IMR-90 (cell line): ENCODE data around the gene LAMTOR3. TPM values are rescaled to one million over a fixed set of nuclear protein-coding genes. Genes with fewer than 3 reads are reported as not detected.
A peak's percentile ranks its signal among the peaks of the same experiment; 100 is the strongest.

Experiments used
- ATAC-seq: fragments of 200-7000 bp; cut with Tn5 transposase; 2 replicates; pipeline ENCODE4 v1.9.1; 2020; ENCODE audit warnings: low read depth, mild to moderate bottlenecking, moderate library complexity
- BruUV-seq: library from RNA; stranded (reverse); fragments of 400-500 nt; replicated peaks from 2 replicates; lab custom pipeline; 2021; lab: Mats Ljungman, UMichigan
- CTCF ChIA-PET: fragments of 300-600 bp; formaldehyde crosslinking; extraction: SDS; loops from one replicate; lab custom pipeline; 2021; ENCODE audit warnings: antibody characterized with exemption; lab: Yijun Ruan, JAX
- POLR2A ChIA-PET: fragments of 300-600 bp; sonication (Branson Sonifier 250); formaldehyde crosslinking; loops from one replicate; lab custom pipeline; 2022; ENCODE audit warnings: antibody characterized with exemption; ENCODE audit not compliant: unreplicated experiment; lab: Charles Lee
- DNase-seq: peaks from one replicate; pipeline ENCODE4 v3.0.0; 2013
- H2AFZ ChIP-seq: replicated peaks from 2 replicates; pipeline ENCODE3; 2013; ENCODE audit warnings: low read length, mild to moderate bottlenecking; ENCODE audit not compliant: poor library complexity
- H2AK5ac ChIP-seq: 2 replicates; pipeline ENCODE4 v1.6.1; 2013; ENCODE audit warnings: low read depth, low read length, inconsistent platforms
- H2AK9ac ChIP-seq: replicated peaks from 2 replicates; pipeline ENCODE3; 2013; ENCODE audit warnings: mild to moderate bottlenecking, low read depth, low read length, moderate library complexity; ENCODE audit not compliant: poor library complexity
- H2BK120ac ChIP-seq: 2 replicates; pipeline ENCODE4 v1.6.1; 2013; ENCODE audit warnings: low read depth, low read length, inconsistent platforms
- H2BK15ac ChIP-seq: 3 replicates; pipeline ENCODE4 v1.6.1; 2013; ENCODE audit warnings: low read depth, low read length, inconsistent platforms
- H2BK20ac ChIP-seq: 2 replicates; pipeline ENCODE4 v1.6.1; 2013; ENCODE audit warnings: low read depth, mild to moderate bottlenecking, inconsistent platforms, low read length, moderate library complexity
- H2BK5ac ChIP-seq: 2 replicates; pipeline ENCODE4 v1.6.1; 2013; ENCODE audit warnings: mild to moderate bottlenecking, low read depth, low read length, inconsistent platforms; ENCODE audit not compliant: poor library complexity, severe bottlenecking
- H3K14ac ChIP-seq: replicated peaks from 2 replicates; pipeline ENCODE4 v1.6.1; 2013; ENCODE audit warnings: low read depth, low read length, inconsistent platforms
- H3K18ac ChIP-seq: 2 replicates; pipeline ENCODE4 v1.6.1; 2013; ENCODE audit warnings: low read depth, low read length, control low read depth
- H3K23ac ChIP-seq: 2 replicates; pipeline ENCODE4 v1.6.1; 2013; ENCODE audit warnings: low read depth, low read length, inconsistent platforms
- H3K27ac ChIP-seq: 2 replicates; pipeline ENCODE4 v1.5.1; 2013; ENCODE audit warnings: mild to moderate bottlenecking, control low read depth, low read length; ENCODE audit not compliant: insufficient read depth
- H3K27me3 ChIP-seq: 2 replicates; pipeline ENCODE4 v1.6.1; 2013; ENCODE audit warnings: low read length; ENCODE audit not compliant: control insufficient read depth, insufficient read depth
- H3K36me3 ChIP-seq: 2 replicates; pipeline ENCODE4 v1.6.1; 2013; ENCODE audit warnings: low read length, mixed read lengths; ENCODE audit not compliant: control insufficient read depth, insufficient read depth
- H3K4ac ChIP-seq: 2 replicates; pipeline ENCODE4 v1.6.1; 2013; ENCODE audit warnings: low read depth, low read length, inconsistent platforms
- H3K4me1 ChIP-seq: 2 replicates; pipeline ENCODE4 v1.6.1; 2013; ENCODE audit warnings: low read length, mixed read lengths; ENCODE audit not compliant: control insufficient read depth, insufficient read depth
- H3K4me2 ChIP-seq: 2 replicates; pipeline ENCODE4 v1.6.1; 2013; ENCODE audit warnings: low read depth, mild to moderate bottlenecking, control low read depth, low read length, moderate library complexity
- H3K4me3 ChIP-seq: 2 replicates; pipeline ENCODE4 v1.5.1; 2013; ENCODE audit warnings: low read depth, mild to moderate bottlenecking, control low read depth, low read length, moderate library complexity; ENCODE audit not compliant: insufficient read depth
- H3K56ac ChIP-seq: 2 replicates; pipeline ENCODE4 v1.6.1; 2013; ENCODE audit warnings: low read length, inconsistent platforms; ENCODE audit not compliant: insufficient read depth; ENCODE audit errors: extremely low read depth
- H3K79me1 ChIP-seq, 2 experiments: 2 replicates each; pipeline ENCODE4 v1.6.1; 2013; ENCODE audit warnings: low read length in 2 of 2, inconsistent platforms in 1 of 2, low read depth in 1 of 2
- H3K9ac ChIP-seq: 2 replicates; pipeline ENCODE4 v1.6.1; 2013; ENCODE audit warnings: low read depth, low read length, control low read depth
- H3K9me1 ChIP-seq: 2 replicates; pipeline ENCODE4 v1.6.1; 2013; ENCODE audit warnings: low read length, inconsistent platforms; ENCODE audit not compliant: insufficient read depth
- H3K9me3 ChIP-seq: 2 replicates; pipeline ENCODE4 v1.6.1; 2013; ENCODE audit warnings: low read length; ENCODE audit not compliant: control insufficient read depth, insufficient read depth
- H4K20me1 ChIP-seq: 2 replicates; pipeline ENCODE4 v1.6.1; 2013; ENCODE audit warnings: low read length, inconsistent platforms; ENCODE audit not compliant: insufficient read depth
- H4K5ac ChIP-seq: 2 replicates; pipeline ENCODE4 v1.6.1; 2013; ENCODE audit warnings: mild to moderate bottlenecking, low read depth, low read length, control low read depth
- H4K8ac ChIP-seq, 2 experiments: 2 replicates each; pipeline ENCODE4 v1.6.1; 2013; ENCODE audit warnings: low read depth in 2 of 2, low read length in 2 of 2, control low read depth in 1 of 2, inconsistent platforms in 1 of 2
- H4K91ac ChIP-seq: 2 replicates; pipeline ENCODE4 v1.6.1; 2013; ENCODE audit warnings: low read depth, low read length, inconsistent platforms; ENCODE audit not compliant: insufficient read depth
- BHLHE40 ChIP-seq: fragments of 150-350 bp; IDR thresholded peaks from 2 replicates; pipeline ENCODE4 v1.6.1; 2016; ENCODE audit warnings: mild to moderate bottlenecking, low read depth, low read length
- CEBPB ChIP-seq: IDR thresholded peaks from 2 replicates; pipeline ENCODE4 v1.6.1; 2012; ENCODE audit warnings: low read depth, low read length, improper control_type of control experiment
- MAZ ChIP-seq: IDR thresholded peaks from 2 replicates; pipeline ENCODE4 v1.6.1; 2012; ENCODE audit warnings: low read depth, mild to moderate bottlenecking, low read length, improper control_type of control experiment, moderate library complexity, borderline replicate concordance
- SMC3 ChIP-seq: fragments of 150-350 bp; IDR thresholded peaks from 2 replicates; pipeline ENCODE4 v1.6.1; 2016; ENCODE audit warnings: low read depth, mild to moderate bottlenecking, antibody characterized with exemption, low read length, moderate library complexity
- WGBS, 2 experiments: methylation state at CpG; one replicate each; pipeline versions ENCODE4 v1.1.5 to v1.1.7; 2013; ENCODE audit warnings: missing lambda C conversion rate in 2 of 2; ENCODE audit not compliant: insufficient read length in 1 of 2; ENCODE audit errors: extremely low coverage in 2 of 2; 5-methylcytosine and 5-hydroxymethylcytosine counted together
- dilution Hi-C: fragments of 300-500 bp; cut with HindIII; formaldehyde crosslinking; loops from one replicate; pipeline ENCODE4 v1.14.3; 2018; ENCODE audit warnings: low sequenced_read_pairs; ENCODE audit not compliant: unreplicated experiment
- in situ Hi-C: fragments of 300-500 bp; cut with MboI; formaldehyde crosslinking; loops from 3 replicates; pipeline ENCODE4 v1.14.3; 2019; ENCODE audit warnings: low sequenced_read_pairs, inconsistent platforms, mixed read lengths
- intact Hi-C: fragments of 100-400 bp; cut with micrococcal nuclease; formaldehyde crosslinking; loops from 2 replicates; pipeline ENCODE4 v1.10.0; 2022
- polyA plus RNA-seq, 3 experiments: library from polyadenylated mRNA; depleted of rRNA; stranded (reverse); fragments of >200 nt; gene quantifications; 2 replicates each; pipeline ENCODE4 v1.2.3, GENCODE V29; 2012; ENCODE audit warnings: low replicate concordance in 1 of 3
- total RNA-seq: library from RNA; depleted of rRNA; stranded (reverse); fragments of >200 nt; gene quantifications from 2 replicates; pipeline ENCODE4 v1.2.3, GENCODE V29; 2012
- TF ChIP-seq, protein P1 (sequence below): fragments of 150-350 bp; IDR thresholded peaks from 2 replicates; pipeline ENCODE4 v1.6.1; 2017; ENCODE audit warnings: mild to moderate bottlenecking, antibody characterized with exemption, low read length, low read depth

The LAMTOR3 gene
- total and polyA plus RNA-seq, 2 of the 4 experiments (the other 2 are of a cell fraction), result 28.6 to 35.7 TPM

DNA sequence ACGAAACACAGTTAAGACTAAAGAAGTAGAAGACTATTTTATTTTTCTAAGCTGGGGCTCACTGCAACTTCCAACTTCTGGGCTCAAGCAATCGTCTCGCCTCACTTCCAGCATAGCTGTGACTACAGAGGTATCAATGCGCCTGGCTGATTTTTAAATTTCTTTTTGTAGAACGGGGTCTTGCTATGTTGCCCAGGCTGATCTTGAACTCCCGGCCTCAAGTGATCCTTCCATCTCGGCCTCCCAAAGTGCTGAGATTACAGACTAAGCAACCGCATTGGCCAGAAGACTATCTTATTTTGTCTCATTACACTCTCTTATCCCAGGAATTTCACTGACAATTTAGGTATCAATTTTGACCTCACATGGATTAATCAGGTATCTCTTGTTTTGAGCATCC lies 1.2 kb downstream of the LAMTOR3 start:
- POLR2A ChIA-PET, result no interaction called here

More for the DNA sequence above, 1.2 kb downstream of the LAMTOR3 start:
- no peaks in the 10 kb centered on the region; the same call in 1 of the 2 replicates for H3K36me3 ChIP-seq
- H2AFZ ChIP-seq, result no peak overlapping the region
- no peaks in the 10 kb centered on the region for H3K27me3 ChIP-seq
- no peak overlapping the region for H2BK5ac ChIP-seq
- no TSS peak for BruUV-seq
- no peak for ATAC-seq
- no peak overlapping the region for H3K18ac ChIP-seq
- H3K79me1 ChIP-seq, result peaks cover 4 to 30% of the 10 kb centered on the region in 2 experiments
- peak overlapping the region; percentile 36; the same call in 1 of the 2 replicates for H4K5ac ChIP-seq
- DNase-seq, result no peak
- 94% methylated on average over 7 of the region's 8 CpGs; no CpG with 5 or more reads in 1 of the 2 experiments for WGBS, 2 experiments
- peak overlapping the region; percentile 99 for H3K4me3 ChIP-seq
- CTCF ChIA-PET, result no interaction called here
- intact Hi-C loops, result loop anchor here (5.0 kb wide), 1 partner anchor 171 kb away; no protein-coding TSS in a partner anchor
- H4K20me1 ChIP-seq, result peaks cover under 1% of the 10 kb centered on the region; the same call in 1 of the 2 replicates
- in situ Hi-C loops, result no loop called here
- H3K9me3 ChIP-seq, result no peaks in the 10 kb centered on the region
- no peak overlapping the region for H2AK5ac ChIP-seq
- peaks cover 4% of the 10 kb centered on the region for H3K4me1 ChIP-seq
- no peak overlapping the region for H2BK15ac ChIP-seq
- no peak overlapping the region for H3K27ac ChIP-seq
- dilution Hi-C loops, result no loop called here
- no peak overlapping the region for H3K14ac ChIP-seq
- TF ChIP-seq MAZ (no peak), SMC3 (no peak), CEBPB (no peak), BHLHE40 (no peak)
- TF ChIP-seq, protein P1, sequence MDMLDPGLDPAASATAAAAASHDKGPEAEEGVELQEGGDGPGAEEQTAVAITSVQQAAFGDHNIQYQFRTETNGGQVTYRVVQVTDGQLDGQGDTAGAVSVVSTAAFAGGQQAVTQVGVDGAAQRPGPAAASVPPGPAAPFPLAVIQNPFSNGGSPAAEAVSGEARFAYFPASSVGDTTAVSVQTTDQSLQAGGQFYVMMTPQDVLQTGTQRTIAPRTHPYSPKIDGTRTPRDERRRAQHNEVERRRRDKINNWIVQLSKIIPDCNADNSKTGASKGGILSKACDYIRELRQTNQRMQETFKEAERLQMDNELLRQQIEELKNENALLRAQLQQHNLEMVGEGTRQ, result no peak
- no peak overlapping the region for H3K4ac ChIP-seq
- H3K4me2 ChIP-seq, result peak overlapping the region; percentile 58
- H3K9ac ChIP-seq, result peak overlapping the region; percentile 95; the same call in 1 of the 2 replicates
- H3K9me1 ChIP-seq, result no peaks in the 10 kb centered on the region
- no peak overlapping the region for H3K56ac ChIP-seq
- no peak overlapping the region for H2AK9ac ChIP-seq
- H4K91ac ChIP-seq, result no peak overlapping the region
- H4K8ac ChIP-seq, result peak overlapping the region; percentile 83 to 98; a peak in 1 of 4 replicates
- no peak overlapping the region for H2BK120ac ChIP-seq
- no peak overlapping the region for H2BK20ac ChIP-seq
- no peak overlapping the region for H3K23ac ChIP-seq
